HepG2 (cell line): Measurements from ENCODE around the gene NUB1. TPM values are rescaled to one million over a fixed set of nuclear protein-coding genes. Genes with fewer than 3 reads are reported as not detected.

Experiments used
- ARNTL ChIP-seq: sonication (generic); formaldehyde crosslinking; IDR thresholded peaks from 2 replicates; pipeline ENCODE4 v1.4.0; 2020; ENCODE audit warnings: mild to moderate bottlenecking, missing genetic modification reagents
- BCL6 ChIP-seq: IDR thresholded peaks from 2 replicates; pipeline ENCODE4 v1.6.1; 2016; ENCODE audit warnings: missing genetic modification reagents, missing compliant biosample characterization
- CBX1 ChIP-seq: IDR thresholded peaks from one replicate; pipeline ENCODE4 v1.6.1; 2016; ENCODE audit warnings: antibody characterized with exemption, low read depth
- DNMT1 ChIP-seq: sonication (generic); formaldehyde crosslinking; IDR thresholded peaks from 2 replicates; pipeline ENCODE4 v1.5.1; 2020; ENCODE audit warnings: mild to moderate bottlenecking, missing genetic modification reagents
- GLI4 ChIP-seq: sonication (generic); formaldehyde crosslinking; IDR thresholded peaks from 2 replicates; pipeline ENCODE4 v1.5.1; 2020; ENCODE audit warnings: missing genetic modification reagents, mild to moderate bottlenecking, moderate library complexity, borderline replicate concordance
- HNF4A ChIP-seq: sonication (generic); formaldehyde crosslinking; IDR thresholded peaks from 2 replicates; pipeline ENCODE4 v1.4.0; 2020; ENCODE audit warnings: missing genetic modification reagents
- HNRNPUL1 ChIP-seq: fragments of 200-400 bp; formaldehyde crosslinking; IDR thresholded peaks from 2 replicates; pipeline ENCODE4 v1.6.1; 2017; ENCODE audit warnings: low read depth, mild to moderate bottlenecking, low read length, moderate library complexity
- MAFG ChIP-seq: sonication (generic); formaldehyde crosslinking; IDR thresholded peaks from 2 replicates; pipeline ENCODE4 v1.5.1; 2020; ENCODE audit warnings: mild to moderate bottlenecking, missing genetic modification reagents
- MTA3 ChIP-seq: sonication (generic); formaldehyde crosslinking; IDR thresholded peaks from 2 replicates; pipeline ENCODE4 v1.4.0; 2020; ENCODE audit warnings: missing genetic modification reagents
- NFKBIZ ChIP-seq: IDR thresholded peaks from 2 replicates; pipeline ENCODE4 v1.6.1; 2018; ENCODE audit warnings: missing genetic modification reagents, missing compliant biosample characterization
- NFYB ChIP-seq: sonication (generic); formaldehyde crosslinking; IDR thresholded peaks from 2 replicates; pipeline ENCODE4 v1.4.0; 2020; ENCODE audit warnings: missing genetic modification reagents
- NFYC ChIP-seq: IDR thresholded peaks from 2 replicates; pipeline ENCODE4 v1.6.1; 2016; ENCODE audit warnings: missing genetic modification reagents, missing compliant biosample characterization
- POLR2A ChIP-seq, 2 experiments: IDR thresholded peaks; 2 replicates each; pipeline ENCODE4 v1.6.1; 2011; ENCODE audit warnings: low read depth in 2 of 2, low read length in 2 of 2, mild to moderate bottlenecking in 1 of 2, moderate library complexity in 1 of 2; ENCODE audit not compliant: insufficient read depth in 1 of 2
- RELA ChIP-seq: sonication (generic); formaldehyde crosslinking; IDR thresholded peaks from 2 replicates; pipeline ENCODE4 v1.4.0; 2020; ENCODE audit warnings: missing genetic modification reagents
- RORA ChIP-seq: sonication (generic); formaldehyde crosslinking; IDR thresholded peaks from 2 replicates; pipeline ENCODE4 v1.5.0; 2020; ENCODE audit warnings: mild to moderate bottlenecking, missing genetic modification reagents, moderate library complexity
- ZFP90 ChIP-seq: sonication (generic); formaldehyde crosslinking; IDR thresholded peaks from 2 replicates; pipeline ENCODE4 v1.8.0; 2022; ENCODE audit warnings: missing genetic modification reagents, mild to moderate bottlenecking, inconsistent platforms, borderline replicate concordance
- ZNF207 ChIP-seq: fragments of 450-650 bp; IDR thresholded peaks from 2 replicates; pipeline ENCODE4 v1.6.1; 2016; ENCODE audit warnings: antibody characterized with exemption, borderline replicate concordance
- ZNF225 ChIP-seq: sonication (generic); formaldehyde crosslinking; IDR thresholded peaks from 2 replicates; pipeline ENCODE4 v1.4.0; 2020; ENCODE audit warnings: mild to moderate bottlenecking, missing genetic modification reagents
- ZNF383 ChIP-seq: sonication (generic); formaldehyde crosslinking; IDR thresholded peaks from 2 replicates; pipeline ENCODE4 v1.4.0; 2020; ENCODE audit warnings: missing genetic modification reagents, mild to moderate bottlenecking, borderline replicate concordance
- ZNF550 ChIP-seq: sonication (generic); formaldehyde crosslinking; IDR thresholded peaks from 2 replicates; pipeline ENCODE4 v1.4.0; 2020; ENCODE audit warnings: mild to moderate bottlenecking, missing genetic modification reagents, borderline replicate concordance
- ZNF577 ChIP-seq: sonication (generic); formaldehyde crosslinking; IDR thresholded peaks from 2 replicates; pipeline ENCODE4 v1.4.0; 2020; ENCODE audit warnings: mild to moderate bottlenecking, low read depth, missing genetic modification reagents, borderline replicate concordance
- ZNF781 ChIP-seq: sonication (generic); formaldehyde crosslinking; IDR thresholded peaks from 2 replicates; pipeline ENCODE4 v1.5.1; 2020; ENCODE audit warnings: borderline replicate concordance, mild to moderate bottlenecking, missing genetic modification reagents; ENCODE audit errors: not compliant biosample characterization
- ZSCAN22 ChIP-seq: sonication (generic); formaldehyde crosslinking; IDR thresholded peaks from 2 replicates; pipeline ENCODE4 v1.4.0; 2020; ENCODE audit warnings: mild to moderate bottlenecking, missing genetic modification reagents
- polyA plus RNA-seq, 8 experiments: library from polyadenylated mRNA; depleted of rRNA in 3 of 8; stranded (reverse) in 7 of 8; unstranded in 1 of 8; fragments of >200 nt; fragmentation: Illumina TruSeq in 4 of 8; extraction: Trizol in 4 of 8; gene quantifications; 2 replicates each; pipeline versions ENCODE4 v1.2.1 to v1.2.3, GENCODE V29; 2011 to 2016; ENCODE audit warnings: low read depth in 4 of 8, missing spikeins in 1 of 8, mixed read lengths in 1 of 8; ENCODE audit not compliant: insufficient read depth in 1 of 8
- total RNA-seq, 5 experiments: library from RNA; depleted of rRNA; stranded (reverse); fragments of >200 nt; fragmentation: Illumina TruSeq; extraction: Trizol; gene quantifications; 2 replicates each; pipeline ENCODE4 v1.2.3, GENCODE V29; 2016; ENCODE audit warnings: low read depth in 1 of 5
- TF ChIP-seq, protein P1 (sequence below): sonication (generic); formaldehyde crosslinking; IDR thresholded peaks from 2 replicates; pipeline ENCODE4 v1.4.0; 2020; ENCODE audit warnings: missing genetic modification reagents
- TF ChIP-seq, protein P2 (sequence below): sonication (generic); formaldehyde crosslinking; IDR thresholded peaks from 2 replicates; pipeline ENCODE4 v1.5.0; 2020; ENCODE audit warnings: mild to moderate bottlenecking, missing genetic modification reagents
- TF ChIP-seq, protein P3 (sequence below): sonication (generic); formaldehyde crosslinking; IDR thresholded peaks from 2 replicates; pipeline ENCODE4 v1.4.0; 2020; ENCODE audit warnings: low read depth, missing genetic modification reagents

The NUB1 gene
- total and polyA plus RNA-seq, 2 of the 13 experiments (the other 11 are each of a cell fraction or from before 2014, with no cell fraction given): 27.1 to 37.0 TPM

DNA sequence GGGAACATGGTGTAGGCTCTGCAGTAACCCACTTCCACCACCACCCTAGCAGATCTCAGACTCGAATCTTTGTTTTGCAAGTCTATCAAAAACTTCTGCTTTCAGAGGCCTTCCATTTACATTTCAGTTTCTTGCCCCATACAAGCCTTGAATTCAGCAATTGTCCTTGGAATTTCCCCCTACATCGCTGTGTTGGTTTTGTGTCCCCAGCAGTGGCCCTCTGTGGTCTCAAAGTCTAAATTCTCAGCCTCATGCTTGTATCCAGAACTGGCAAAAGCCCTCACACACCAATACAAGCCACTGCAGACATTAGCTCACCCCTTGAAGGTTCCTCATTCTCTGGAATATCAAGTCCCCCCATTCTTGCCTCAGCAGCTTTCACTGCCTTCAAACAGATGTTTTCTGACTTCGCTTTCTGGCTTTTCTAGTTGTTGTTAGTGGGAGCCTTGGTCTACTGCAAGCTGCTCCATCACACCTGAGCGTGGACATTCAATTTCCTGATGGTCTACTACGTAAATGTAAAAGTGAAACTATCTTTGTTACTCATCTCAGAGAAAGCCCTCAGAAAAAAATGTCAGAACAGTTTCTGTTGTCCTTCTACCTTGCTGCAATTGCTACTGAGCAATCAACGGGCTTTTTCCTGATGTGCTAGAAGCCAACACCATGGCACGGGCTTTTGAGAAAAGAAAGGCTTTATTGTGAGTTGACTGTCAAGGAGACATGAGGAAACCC lies 1.8 kb upstream of the NUB1 start (continued):
- TF ChIP-seq DNMT1 (CRISPR knock-in tag) (no peak), NFKBIZ (CRISPR knock-in tag) (no peak), POLR2A (IDR thresholded peaks at IDR 0.05; ENCODE audit: insufficient read depth in 1 of 2, low read depth in 2 of 2, low read length in 2 of 2) (peak in 1 of 2 experiments; percentile 27; a peak in 1 of 4 replicates), ZNF207 (no peak), CBX1 (no peak), ZNF550 (no peak), ZNF225 (CRISPR knock-in tag) (no peak), NFYB (no peak), ZSCAN22 (CRISPR knock-in tag) (no peak), HNF4A (CRISPR knock-in tag) (peak; percentile 73), ZNF577 (CRISPR knock-in tag) (no peak), ARNTL (no peak), ZNF781 (CRISPR knock-in tag) (no peak), NFYC (CRISPR knock-in tag) (no peak), ZFP90 (CRISPR knock-in tag) (no peak), MTA3 (CRISPR knock-in tag) (no peak), GLI4 (no peak), ZNF383 (CRISPR knock-in tag) (no peak), MAFG (no peak), RELA (CRISPR knock-in tag) (no peak), BCL6 (CRISPR knock-in tag) (no peak), RORA (CRISPR knock-in tag) (no peak), HNRNPUL1 (no peak)
- TF ChIP-seq, protein P1, sequence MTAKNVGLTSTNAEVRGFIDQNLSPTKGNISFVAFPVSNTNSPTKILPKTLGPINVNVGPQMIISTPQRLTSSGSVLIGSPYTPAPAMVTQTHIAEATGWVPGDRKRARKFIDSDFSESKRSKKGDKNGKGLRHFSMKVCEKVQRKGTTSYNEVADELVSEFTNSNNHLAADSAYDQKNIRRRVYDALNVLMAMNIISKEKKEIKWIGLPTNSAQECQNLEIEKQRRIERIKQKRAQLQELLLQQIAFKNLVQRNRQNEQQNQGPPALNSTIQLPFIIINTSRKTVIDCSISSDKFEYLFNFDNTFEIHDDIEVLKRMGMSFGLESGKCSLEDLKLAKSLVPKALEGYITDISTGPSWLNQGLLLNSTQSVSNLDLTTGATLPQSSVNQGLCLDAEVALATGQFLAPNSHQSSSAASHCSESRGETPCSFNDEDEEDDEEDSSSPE (CRISPR knock-in tag): no peak
- TF ChIP-seq, protein P2, sequence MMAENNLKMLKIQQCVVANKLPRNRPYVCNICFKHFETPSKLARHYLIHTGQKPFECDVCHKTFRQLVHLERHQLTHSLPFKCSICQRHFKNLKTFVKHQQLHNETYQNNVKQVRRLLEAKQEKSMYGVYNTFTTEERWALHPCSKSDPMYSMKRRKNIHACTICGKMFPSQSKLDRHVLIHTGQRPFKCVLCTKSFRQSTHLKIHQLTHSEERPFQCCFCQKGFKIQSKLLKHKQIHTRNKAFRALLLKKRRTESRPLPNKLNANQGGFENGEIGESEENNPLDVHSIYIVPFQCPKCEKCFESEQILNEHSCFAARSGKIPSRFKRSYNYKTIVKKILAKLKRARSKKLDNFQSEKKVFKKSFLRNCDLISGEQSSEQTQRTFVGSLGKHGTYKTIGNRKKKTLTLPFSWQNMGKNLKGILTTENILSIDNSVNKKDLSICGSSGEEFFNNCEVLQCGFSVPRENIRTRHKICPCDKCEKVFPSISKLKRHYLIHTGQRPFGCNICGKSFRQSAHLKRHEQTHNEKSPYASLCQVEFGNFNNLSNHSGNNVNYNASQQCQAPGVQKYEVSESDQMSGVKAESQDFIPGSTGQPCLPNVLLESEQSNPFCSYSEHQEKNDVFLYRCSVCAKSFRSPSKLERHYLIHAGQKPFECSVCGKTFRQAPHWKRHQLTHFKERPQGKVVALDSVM (CRISPR knock-in tag): no peak
- TF ChIP-seq, protein P3, sequence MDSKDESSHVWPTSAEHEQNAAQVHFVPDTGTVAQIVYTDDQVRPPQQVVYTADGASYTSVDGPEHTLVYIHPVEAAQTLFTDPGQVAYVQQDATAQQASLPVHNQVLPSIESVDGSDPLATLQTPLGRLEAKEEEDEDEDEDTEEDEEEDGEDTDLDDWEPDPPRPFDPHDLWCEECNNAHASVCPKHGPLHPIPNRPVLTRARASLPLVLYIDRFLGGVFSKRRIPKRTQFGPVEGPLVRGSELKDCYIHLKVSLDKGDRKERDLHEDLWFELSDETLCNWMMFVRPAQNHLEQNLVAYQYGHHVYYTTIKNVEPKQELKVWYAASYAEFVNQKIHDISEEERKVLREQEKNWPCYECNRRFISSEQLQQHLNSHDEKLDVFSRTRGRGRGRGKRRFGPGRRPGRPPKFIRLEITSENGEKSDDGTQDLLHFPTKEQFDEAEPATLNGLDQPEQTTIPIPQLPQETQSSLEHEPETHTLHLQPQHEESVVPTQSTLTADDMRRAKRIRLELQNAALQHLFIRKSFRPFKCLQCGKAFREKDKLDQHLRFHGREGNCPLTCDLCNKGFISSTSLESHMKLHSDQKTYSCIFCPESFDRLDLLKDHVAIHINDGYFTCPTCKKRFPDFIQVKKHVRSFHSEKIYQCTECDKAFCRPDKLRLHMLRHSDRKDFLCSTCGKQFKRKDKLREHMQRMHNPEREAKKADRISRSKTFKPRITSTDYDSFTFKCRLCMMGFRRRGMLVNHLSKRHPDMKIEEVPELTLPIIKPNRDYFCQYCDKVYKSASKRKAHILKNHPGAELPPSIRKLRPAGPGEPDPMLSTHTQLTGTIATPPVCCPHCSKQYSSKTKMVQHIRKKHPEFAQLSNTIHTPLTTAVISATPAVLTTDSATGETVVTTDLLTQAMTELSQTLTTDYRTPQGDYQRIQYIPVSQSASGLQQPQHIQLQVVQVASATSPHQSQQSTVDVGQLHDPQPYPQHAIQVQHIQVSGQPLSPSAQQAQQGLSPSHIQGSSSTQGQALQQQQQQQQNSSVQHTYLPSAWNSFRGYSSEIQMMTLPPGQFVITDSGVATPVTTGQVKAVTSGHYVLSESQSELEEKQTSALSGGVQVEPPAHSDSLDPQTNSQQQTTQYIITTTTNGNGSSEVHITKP (CRISPR knock-in tag): no peak
